HUES6 (cell line): ENCODE results near the gene PEX5L.

Experiments used
- H3K27ac ChIP-seq: 2 replicates; pipeline ENCODE4 v1.7.0; 2013; ENCODE audit warnings: low read depth, mild to moderate bottlenecking, low read length, inconsistent platforms
- H3K27me3 ChIP-seq: 2 replicates; pipeline ENCODE4 v1.6.1; 2013; ENCODE audit warnings: low read length; ENCODE audit not compliant: control insufficient read depth, insufficient read depth
- H3K36me3 ChIP-seq: 2 replicates; pipeline ENCODE4 v1.6.1; 2013; ENCODE audit warnings: low read length; ENCODE audit not compliant: control insufficient read depth, insufficient read depth
- H3K4me1 ChIP-seq: 2 replicates; pipeline ENCODE4 v1.6.1; 2013; ENCODE audit warnings: low read length; ENCODE audit not compliant: control insufficient read depth, insufficient read depth
- H3K4me3 ChIP-seq: 2 replicates; pipeline ENCODE4 v1.5.1; 2013; ENCODE audit warnings: low read depth, low read length
- H3K9ac ChIP-seq: one replicate; pipeline ENCODE4 v1.6.1; 2013; ENCODE audit warnings: mild to moderate bottlenecking, low read length
- H3K9me3 ChIP-seq: 2 replicates; pipeline ENCODE4 v1.6.1; 2013; ENCODE audit warnings: low read depth, low read length; ENCODE audit not compliant: control insufficient read depth, insufficient read depth

Gene PEX5L

GRCh38 chr3:179955809-179956208 is 80.9 kb downstream of the PEX5L start:
- H3K4me3 ChIP-seq: no peak overlapping the region
- H3K9ac ChIP-seq: no peak overlapping the region
- H3K27ac ChIP-seq: no peak overlapping the region
- no peaks in the 10 kb centered on the region for H3K9me3 ChIP-seq
- no peaks in the 10 kb centered on the region for H3K4me1 ChIP-seq
- no peaks in the 10 kb centered on the region for H3K27me3 ChIP-seq
- H3K36me3 ChIP-seq: no peaks in the 10 kb centered on the region

- H3K27ac ChIP-seq: no peak overlapping the region
These were observed 81.5 kb downstream of the PEX5L start for GRCh38 chr3:179955286-179955685.

GRCh38 chr3:179953993-179954870 is 82.5 kb downstream of the PEX5L start:
- Histone ChIP-seq H3K4me1 (peaks cover 8% of the 10 kb centered on the region), H3K27ac (no peak overlapping the region), H3K9me3 (no peaks in the 10 kb centered on the region), H3K27me3 (no peaks in the 10 kb centered on the region), H3K9ac (no peak overlapping the region), H3K36me3 (no peaks in the 10 kb centered on the region), H3K4me3 (no peak overlapping the region)

More at GRCh38 chr3:179955286-179955685, 81.5 kb downstream of the PEX5L start:
- Histone ChIP-seq H3K27me3 (no peaks in the 10 kb centered on the region), H3K4me1 (no peaks in the 10 kb centered on the region), H3K9me3 (no peaks in the 10 kb centered on the region), H3K4me3 (no peak overlapping the region), H3K36me3 (no peaks in the 10 kb centered on the region), H3K9ac (no peak overlapping the region)

- no peaks in the 10 kb centered on the region for H3K27me3 ChIP-seq
These were observed 85.9 kb downstream of the PEX5L start for GRCh38 chr3:179950840-179951239.

GRCh38 chr3:179949869-179950268 is 86.9 kb downstream of the PEX5L start:
- Histone ChIP-seq H3K9ac (no peak overlapping the region), H3K27me3 (no peaks in the 10 kb centered on the region), H3K4me1 (peaks cover 12% of the 10 kb centered on the region), H3K9me3 (no peaks in the 10 kb centered on the region), H3K36me3 (no peaks in the 10 kb centered on the region), H3K27ac (no peak overlapping the region), H3K4me3 (no peak overlapping the region)

More at GRCh38 chr3:179950840-179951239, 85.9 kb downstream of the PEX5L start:
- no peak overlapping the region for H3K9ac ChIP-seq
- H3K36me3 ChIP-seq: no peaks in the 10 kb centered on the region
- no peak overlapping the region for H3K4me3 ChIP-seq
- peaks cover 10% of the 10 kb centered on the region for H3K4me1 ChIP-seq
- H3K9me3 ChIP-seq: no peaks in the 10 kb centered on the region
- H3K27ac ChIP-seq: no peak overlapping the region

GRCh38 chr3:179949412-179949811 is 87.3 kb downstream of the PEX5L start:
- Histone ChIP-seq H3K4me3 (no peak overlapping the region), H3K9ac (no peak overlapping the region), H3K27ac (no peak overlapping the region)

GRCh38 chr3:179948740-179949139 is 88.0 kb downstream of the PEX5L start:
- H3K4me1 ChIP-seq: peaks cover 12% of the 10 kb centered on the region
- H3K9me3 ChIP-seq: no peaks in the 10 kb centered on the region
- H3K27me3 ChIP-seq: no peaks in the 10 kb centered on the region
- no peak overlapping the region for H3K9ac ChIP-seq
- H3K36me3 ChIP-seq: no peaks in the 10 kb centered on the region
- H3K4me3 ChIP-seq: no peak overlapping the region
- no peak overlapping the region for H3K27ac ChIP-seq

More at GRCh38 chr3:179949412-179949811, 87.3 kb downstream of the PEX5L start:
- peaks cover 12% of the 10 kb centered on the region for H3K4me1 ChIP-seq
- H3K27me3 ChIP-seq: no peaks in the 10 kb centered on the region
- no peaks in the 10 kb centered on the region for H3K36me3 ChIP-seq
- no peaks in the 10 kb centered on the region for H3K9me3 ChIP-seq

GRCh38 chr3:179945569-179945968 is 91.2 kb downstream of the PEX5L start:
- Histone ChIP-seq H3K27me3 (0 out of 2 replicates have a peak, but pooled peaks cover 3% of the 10 kb centered on the region), H3K36me3 (no peaks in the 10 kb centered on the region), H3K9ac (no peak overlapping the region), H3K27ac (no peak overlapping the region), H3K4me1 (peaks cover 12% of the 10 kb centered on the region), H3K9me3 (no peaks in the 10 kb centered on the region), H3K4me3 (no peak overlapping the region)

GRCh38 chr3:179943117-179943880 is 93.4 kb downstream of the PEX5L start:
- Histone ChIP-seq H3K27ac (no peak overlapping the region), H3K4me1 (peaks cover 3% of the 10 kb centered on the region; the same call in 1 of the 2 replicates), H3K4me3 (no peak overlapping the region), H3K36me3 (no peaks in the 10 kb centered on the region), H3K27me3 (0 out of 2 replicates have a peak, but pooled peaks cover 3% of the 10 kb centered on the region), H3K9me3 (no peaks in the 10 kb centered on the region), H3K9ac (no peak overlapping the region)

GRCh38 chr3:179942553-179943075 is 94.1 kb downstream of the PEX5L start:
- Histone ChIP-seq H3K27me3 (0 out of 2 replicates have a peak, but pooled peaks cover 3% of the 10 kb centered on the region), H3K4me3 (peak overlapping the region; percentile 50), H3K4me1 (peaks cover 3% of the 10 kb centered on the region; the same call in 1 of the 2 replicates), H3K9me3 (no peaks in the 10 kb centered on the region), H3K36me3 (no peaks in the 10 kb centered on the region), H3K27ac (no peak overlapping the region), H3K9ac (no peak overlapping the region)
